H1 (cell line): ENCODE measurements around the gene TAF4. TPM values are rescaled to one million over a fixed set of nuclear protein-coding genes. Genes with fewer than 3 reads are reported as not detected.

Experiments used
- CBX8 ChIP-seq: fragments of 300-800, 300-1000 bp; sonication (generic); IDR thresholded peaks from 2 replicates; pipeline ENCODE4 v1.7.1; 2016; ENCODE audit warnings: low read depth, low read length, borderline replicate concordance
- FOSL1 ChIP-seq: IDR thresholded peaks from 2 replicates; pipeline ENCODE4 v1.6.1; 2011; ENCODE audit warnings: mild to moderate bottlenecking, low read depth, low read length, moderate library complexity; ENCODE audit not compliant: insufficient read depth
- TAF1 ChIP-seq: IDR thresholded peaks from 2 replicates; pipeline ENCODE4 v1.6.1; 2011; ENCODE audit warnings: mild to moderate bottlenecking, low read depth, low read length
- polyA plus RNA-seq, 7 experiments: library from polyadenylated mRNA; depleted of rRNA in 3 of 7; stranded (reverse) in 5 of 7; unstranded in 2 of 7; fragments of >200 nt in 5 of 7; fragments of 200-250 nt in 2 of 7; gene quantifications; 1 replicate in 5 of 7; 2 replicates in 1 of 7; 4 replicates in 1 of 7; pipeline versions ENCODE4 v1.2.1 to v1.2.3, GENCODE V29; 2011 to 2013; ENCODE audit warnings: missing spikeins in 2 of 7, mixed read lengths in 2 of 7
- total RNA-seq: library from RNA; stranded (reverse); fragmentation: NEBNext Ultra II Directional; extraction: Animal tissue kit (Norgen Biotek cat#: 25700); gene quantifications from 2 replicates; pipeline ENCODE4 v1.2.1, GENCODE V29; 2021

The TAF4 gene
- total and polyA plus RNA-seq, 2 of the 8 experiments (the other 6 are each of a cell fraction or from before 2014, with no cell fraction given), result 16.0 to 30.1 TPM

- no peak for TF ChIP-seq CBX8
- no peak for TF ChIP-seq FOSL1
- TF ChIP-seq TAF1, result no peak
These were observed 43.8 kb downstream of the TAF4 start (continued) for GRCh38 chr20:62021793-62022385.
